ENCODE measurements around the gene MASTL. TPM values are rescaled to one million over a fixed set of nuclear protein-coding genes. Genes with fewer than 3 reads are reported as not detected.

Gene MASTL
- polyA plus RNA-seq, 3 donors = 0.65 to 4.9 (median 2.4) TPM

- Histone ChIP-seq H3K36me3 (replicated peaks in 1 of 2; ENCODE audit: control insufficient read depth in 1 of 2, insufficient read depth in 2 of 2, low read length in 2 of 2) (peaks cover 21 to 49% of the 10 kb centered on the region in 2 donors), H3K4me1 (ENCODE audit: control insufficient read depth in 1 of 2, insufficient read depth in 2 of 2, low read length in 2 of 2) (no peaks in the 10 kb centered on the region), H2AFZ (ENCODE audit: insufficient read depth, low read depth, low read length, poor library complexity, severe bottlenecking) (no peak overlapping the region), H3K4me2 (replicated peaks; ENCODE audit: extremely low read depth, low read length, poor library complexity, severe bottlenecking) (no peak overlapping the region), H3K79me2 (ENCODE audit: insufficient read depth, low read length) (no peaks in the 10 kb centered on the region), H3K9me3 (replicated peaks in 1 of 2; ENCODE audit: control insufficient read depth in 1 of 2, insufficient read depth in 1 of 2, low read length in 2 of 2) (no peaks in the 10 kb centered on the region), H4K20me1 (ENCODE audit: insufficient read depth, low read length) (no peaks in the 10 kb centered on the region), H3K27ac (ENCODE audit: low read depth in 1 of 2, low read length in 2 of 2) (no peak overlapping the region), H3K27me3 (ENCODE audit: control insufficient read depth in 2 of 2, insufficient read depth in 2 of 2, low read length in 2 of 2) (no peaks in the 10 kb centered on the region), H3K9ac (ENCODE audit: insufficient read depth, low read length, poor library complexity, severe bottlenecking) (no peak overlapping the region), H3K4me3 (replicated peaks in 1 of 3; ENCODE audit: low read depth in 2 of 3, low read length in 3 of 3) (no peak overlapping the region)
- 88% methylated on average over 1 of the region's 4 CpGs for WGBS (ENCODE audit: insufficient coverage)
- no peaks in the 10 kb centered on the region for H3K9me3 Mint-ChIP-seq
- no peak overlapping the region for H3K4me3 Mint-ChIP-seq
- H3K4me1 Mint-ChIP-seq = no peaks in the 10 kb centered on the region
- peaks cover 27 to 45% of the 10 kb centered on the region in 2 donors for H3K36me3 Mint-ChIP-seq
- intact Hi-C loops (cut with micrococcal nuclease) = no loop called here
- TF ChIP-seq, protein P1, sequence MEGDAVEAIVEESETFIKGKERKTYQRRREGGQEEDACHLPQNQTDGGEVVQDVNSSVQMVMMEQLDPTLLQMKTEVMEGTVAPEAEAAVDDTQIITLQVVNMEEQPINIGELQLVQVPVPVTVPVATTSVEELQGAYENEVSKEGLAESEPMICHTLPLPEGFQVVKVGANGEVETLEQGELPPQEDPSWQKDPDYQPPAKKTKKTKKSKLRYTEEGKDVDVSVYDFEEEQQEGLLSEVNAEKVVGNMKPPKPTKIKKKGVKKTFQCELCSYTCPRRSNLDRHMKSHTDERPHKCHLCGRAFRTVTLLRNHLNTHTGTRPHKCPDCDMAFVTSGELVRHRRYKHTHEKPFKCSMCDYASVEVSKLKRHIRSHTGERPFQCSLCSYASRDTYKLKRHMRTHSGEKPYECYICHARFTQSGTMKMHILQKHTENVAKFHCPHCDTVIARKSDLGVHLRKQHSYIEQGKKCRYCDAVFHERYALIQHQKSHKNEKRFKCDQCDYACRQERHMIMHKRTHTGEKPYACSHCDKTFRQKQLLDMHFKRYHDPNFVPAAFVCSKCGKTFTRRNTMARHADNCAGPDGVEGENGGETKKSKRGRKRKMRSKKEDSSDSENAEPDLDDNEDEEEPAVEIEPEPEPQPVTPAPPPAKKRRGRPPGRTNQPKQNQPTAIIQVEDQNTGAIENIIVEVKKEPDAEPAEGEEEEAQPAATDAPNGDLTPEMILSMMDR (IDR thresholded peaks at IDR 0.05) = no peak
- no peak for DNase-seq
- H3K27ac Mint-ChIP-seq = peak overlapping the region in 2 of 7 donors; percentile 50 to 58
- no peaks in the 10 kb centered on the region for H3K27me3 Mint-ChIP-seq (ENCODE audit: low read depth in 3 of 3)
These were observed 33.7 kb downstream of the MASTL start for GRCh38 chr10:27188897-27189296.

DNA sequence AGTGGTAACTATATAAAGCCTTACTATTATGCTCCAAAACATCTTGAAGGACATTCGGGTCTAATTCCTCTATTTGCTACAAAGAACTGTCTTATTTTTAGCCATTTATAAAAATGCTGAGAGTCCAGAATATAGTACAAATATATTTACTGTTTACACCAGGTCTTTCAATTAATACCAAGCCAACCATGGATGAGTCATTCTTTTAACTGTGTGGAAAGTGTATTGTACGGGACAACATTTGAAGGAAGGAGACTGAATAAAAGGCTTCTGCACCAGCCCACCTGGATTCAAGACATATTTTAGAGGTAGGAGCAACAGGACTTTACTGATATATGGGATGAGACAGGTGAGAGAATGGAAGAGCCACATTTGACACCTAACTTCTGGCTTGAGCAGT is 35.4 kb downstream of the MASTL start:
- no peak overlapping the region for H2AFZ ChIP-seq (ENCODE audit: insufficient read depth, low read depth, low read length, poor library complexity, severe bottlenecking)
- no peaks in the 10 kb centered on the region for H3K4me1 ChIP-seq (ENCODE audit: control insufficient read depth in 1 of 2, insufficient read depth in 2 of 2, low read length in 2 of 2)
- H3K4me3 ChIP-seq (replicated peaks in 1 of 3; ENCODE audit: low read depth in 2 of 3, low read length in 3 of 3) = no peak overlapping the region
- Mint-ChIP-seq H3K36me3 (peaks cover 21 to 37% of the 10 kb centered on the region in 2 donors), H3K9me3 (no peaks in the 10 kb centered on the region), H3K4me1 (no peaks in the 10 kb centered on the region), H3K4me3 (no peak overlapping the region), H3K27ac (peak overlapping the region in 1 of 7 donors; percentile 30), H3K27me3 (ENCODE audit: low read depth in 3 of 3) (no peaks in the 10 kb centered on the region)
- intact Hi-C loops (cut with micrococcal nuclease) = no loop called here
- H3K4me2 ChIP-seq (replicated peaks; ENCODE audit: extremely low read depth, low read length, poor library complexity, severe bottlenecking) = no peak overlapping the region
- H3K27me3 ChIP-seq (ENCODE audit: control insufficient read depth in 2 of 2, insufficient read depth in 2 of 2, low read length in 2 of 2) = no peaks in the 10 kb centered on the region
- no peaks in the 10 kb centered on the region for H3K79me2 ChIP-seq (ENCODE audit: insufficient read depth, low read length)
- no peaks in the 10 kb centered on the region for H3K9me3 ChIP-seq (replicated peaks in 1 of 2; ENCODE audit: control insufficient read depth in 1 of 2, insufficient read depth in 1 of 2, low read length in 2 of 2)
- H4K20me1 ChIP-seq (ENCODE audit: insufficient read depth, low read length) = no peaks in the 10 kb centered on the region
- no peak for DNase-seq
- no CpG with 5 or more reads among the region's 2 CpGs for WGBS (ENCODE audit: insufficient coverage)
- H3K36me3 ChIP-seq (replicated peaks in 1 of 2; ENCODE audit: control insufficient read depth in 1 of 2, insufficient read depth in 2 of 2, low read length in 2 of 2) = peaks cover 20 to 45% of the 10 kb centered on the region in 2 donors
- H3K27ac ChIP-seq (ENCODE audit: low read depth in 1 of 2, low read length in 2 of 2) = no peak overlapping the region
- TF ChIP-seq, protein P1 (IDR thresholded peaks at IDR 0.05) = no peak
- no peak overlapping the region for H3K9ac ChIP-seq (ENCODE audit: insufficient read depth, low read length, poor library complexity, severe bottlenecking)

Data from CD14-positive monocyte (primary cell).